GM12874 (cell line): ENCODE data around the gene FSD1.

Experiments used
- TF ChIP-seq, protein P1 (sequence below): IDR thresholded peaks from 2 replicates; pipeline ENCODE4 v1.5.1; 2011; ENCODE audit warnings: low read depth, mild to moderate bottlenecking, control low read depth, low read length, moderate library complexity; ENCODE audit not compliant: insufficient read depth

FSD1 gene

DNA sequence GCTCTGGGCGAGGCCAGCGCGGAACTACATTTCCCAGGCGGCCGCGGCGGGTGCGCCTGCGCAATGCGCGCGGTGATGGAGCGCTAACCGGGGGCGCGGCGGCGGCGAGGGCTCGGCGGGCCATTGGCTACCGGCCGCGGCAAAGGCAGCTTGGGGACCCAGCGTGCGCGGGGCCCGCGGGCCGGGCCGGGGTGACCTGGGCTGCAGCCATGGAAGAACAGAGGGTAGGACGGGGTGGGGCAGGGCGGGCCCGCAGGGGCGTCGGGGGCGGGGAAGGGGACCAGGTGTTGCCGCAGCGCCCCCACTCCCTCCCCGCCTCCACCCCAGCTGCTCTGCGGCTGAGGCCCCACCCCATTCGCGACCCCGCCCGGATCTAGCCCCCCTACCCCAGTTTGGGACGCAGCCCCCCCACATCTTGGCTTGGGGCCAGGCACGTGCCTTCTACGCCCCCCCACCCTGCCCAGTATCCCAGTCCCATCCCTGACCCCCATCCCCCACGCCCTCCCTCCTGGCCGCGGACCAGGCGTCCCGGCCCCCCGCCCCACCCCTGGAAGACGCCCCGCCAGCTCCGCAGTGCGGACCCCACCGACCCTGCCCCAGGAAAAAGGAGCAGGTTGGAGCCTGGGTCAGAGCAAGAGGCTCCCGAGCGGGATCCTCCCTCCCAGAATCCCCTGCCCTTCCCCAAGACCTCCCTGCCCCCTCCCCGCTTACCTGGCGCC, at the start of gene FSD1:
FSD1 (plus strand) TSS at position 61 of the 719 bp plus-strand sequence; CDS start at position 210, 149 bp downstream.
- TF ChIP-seq, protein P1, sequence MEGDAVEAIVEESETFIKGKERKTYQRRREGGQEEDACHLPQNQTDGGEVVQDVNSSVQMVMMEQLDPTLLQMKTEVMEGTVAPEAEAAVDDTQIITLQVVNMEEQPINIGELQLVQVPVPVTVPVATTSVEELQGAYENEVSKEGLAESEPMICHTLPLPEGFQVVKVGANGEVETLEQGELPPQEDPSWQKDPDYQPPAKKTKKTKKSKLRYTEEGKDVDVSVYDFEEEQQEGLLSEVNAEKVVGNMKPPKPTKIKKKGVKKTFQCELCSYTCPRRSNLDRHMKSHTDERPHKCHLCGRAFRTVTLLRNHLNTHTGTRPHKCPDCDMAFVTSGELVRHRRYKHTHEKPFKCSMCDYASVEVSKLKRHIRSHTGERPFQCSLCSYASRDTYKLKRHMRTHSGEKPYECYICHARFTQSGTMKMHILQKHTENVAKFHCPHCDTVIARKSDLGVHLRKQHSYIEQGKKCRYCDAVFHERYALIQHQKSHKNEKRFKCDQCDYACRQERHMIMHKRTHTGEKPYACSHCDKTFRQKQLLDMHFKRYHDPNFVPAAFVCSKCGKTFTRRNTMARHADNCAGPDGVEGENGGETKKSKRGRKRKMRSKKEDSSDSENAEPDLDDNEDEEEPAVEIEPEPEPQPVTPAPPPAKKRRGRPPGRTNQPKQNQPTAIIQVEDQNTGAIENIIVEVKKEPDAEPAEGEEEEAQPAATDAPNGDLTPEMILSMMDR, result no peak

DNA sequence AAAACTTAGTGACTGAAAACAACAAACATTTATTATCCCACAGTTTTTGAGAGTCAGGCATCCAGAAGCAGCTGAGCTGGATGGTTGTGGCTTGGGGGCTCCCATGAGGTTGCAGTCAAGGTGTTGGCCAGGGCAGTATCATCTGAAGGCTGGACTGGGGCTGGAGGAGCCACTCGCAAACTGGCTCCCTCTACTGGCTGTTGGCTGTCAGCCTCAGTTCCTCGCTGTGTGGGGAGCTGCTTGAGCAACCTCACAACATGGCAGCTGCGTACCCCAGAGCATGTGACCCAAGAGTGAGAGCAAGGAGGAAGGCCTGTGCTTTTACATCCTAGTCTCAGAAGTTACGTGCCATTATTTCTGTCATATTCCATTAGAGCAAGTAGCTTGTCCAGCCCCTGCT, 47.8 kb upstream of the FSD1 start:
- TF ChIP-seq, protein P1, result peak; percentile 31; the same call in 1 of the 2 replicates

DNA sequence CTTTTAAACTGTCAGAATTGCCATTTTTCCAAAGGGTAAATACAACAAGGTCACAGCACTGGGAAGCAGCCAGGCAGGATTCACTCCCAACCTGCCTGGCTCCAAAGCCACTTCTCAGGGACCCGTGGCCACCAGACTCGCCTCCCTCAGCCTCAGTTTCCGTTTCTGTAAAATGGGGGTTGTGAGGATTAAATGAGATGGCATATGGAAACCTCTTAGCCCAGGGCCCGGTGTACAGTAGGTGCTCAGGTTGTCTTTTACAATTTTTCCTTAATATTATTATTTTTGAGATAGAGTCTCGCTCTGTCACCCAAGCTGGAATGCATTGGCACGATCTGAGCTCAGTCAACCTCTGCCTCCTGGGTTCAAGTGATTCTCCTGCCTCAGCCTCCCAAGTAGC, 47.4 kb upstream of the FSD1 start:
- TF ChIP-seq, protein P1, result no peak

DNA sequence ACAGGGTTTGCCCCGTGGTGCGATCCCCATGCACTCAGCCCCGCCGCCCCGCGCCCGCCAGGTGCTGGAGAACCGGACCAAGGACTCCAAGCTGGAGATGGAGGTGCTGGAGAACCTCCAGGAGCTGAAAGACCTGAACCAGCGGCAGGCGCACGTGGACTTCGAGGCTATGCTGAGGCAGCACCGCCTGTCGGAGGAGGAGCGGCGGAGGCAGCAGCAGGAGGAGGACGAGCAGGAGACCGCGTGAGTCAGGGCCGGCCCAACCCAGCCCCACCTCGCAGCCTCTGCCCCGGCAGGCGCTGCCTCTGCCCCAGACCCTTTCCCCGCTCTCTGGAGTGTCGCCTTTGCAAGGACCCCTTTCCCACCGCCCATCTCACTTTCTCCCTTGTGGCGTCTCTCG, 46.2 kb upstream of the FSD1 start:
- TF ChIP-seq, protein P1, result no peak

DNA sequence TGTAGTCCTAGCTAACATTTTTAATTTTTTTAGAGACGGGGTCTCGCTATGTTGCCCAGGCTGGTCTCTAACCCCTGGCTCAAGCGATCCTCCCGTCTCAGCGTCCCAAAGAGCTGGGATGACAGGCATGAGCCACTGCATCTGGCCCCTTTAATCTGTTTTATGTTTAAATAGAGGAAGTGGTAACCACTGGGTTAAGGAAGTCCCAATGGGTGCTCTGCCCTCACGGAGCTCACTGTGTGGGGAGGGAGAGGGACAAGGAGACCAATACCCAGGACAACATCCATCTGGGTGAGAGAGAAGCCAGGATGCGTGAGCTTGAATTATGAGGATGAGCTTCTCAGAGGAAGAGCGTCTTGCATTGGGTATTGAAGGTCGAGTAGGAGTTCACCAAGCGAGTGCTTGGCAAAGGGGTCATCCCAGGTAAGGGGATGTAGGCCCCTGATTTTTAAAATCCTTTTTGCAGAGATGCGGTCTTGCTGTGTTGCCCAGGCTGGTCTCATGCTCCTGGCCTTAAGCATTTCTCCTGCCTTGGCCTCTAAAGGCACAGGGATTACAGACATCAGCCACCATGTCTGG, 43.7 kb upstream of the FSD1 start:
- TF ChIP-seq, protein P1, result no peak

DNA sequence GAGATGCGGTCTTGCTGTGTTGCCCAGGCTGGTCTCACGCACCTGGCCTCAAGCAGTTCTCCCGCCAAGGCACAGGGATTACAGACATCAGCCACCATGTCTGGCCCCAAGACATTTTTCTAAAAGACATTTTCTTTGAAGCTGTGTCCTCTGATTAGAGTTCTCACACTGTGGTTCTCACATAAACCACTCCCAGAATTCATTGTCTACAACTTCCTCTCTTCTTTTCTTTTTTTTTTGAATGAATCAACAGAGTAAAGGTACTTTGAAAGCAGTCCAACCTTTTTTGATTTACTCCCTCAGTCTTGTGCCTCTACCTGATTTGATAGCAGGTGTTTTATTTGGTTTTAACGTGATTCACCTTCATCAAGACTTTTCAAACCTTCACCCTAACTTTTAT, 39.6 kb upstream of the FSD1 start:
- TF ChIP-seq, protein P1, result no peak

DNA sequence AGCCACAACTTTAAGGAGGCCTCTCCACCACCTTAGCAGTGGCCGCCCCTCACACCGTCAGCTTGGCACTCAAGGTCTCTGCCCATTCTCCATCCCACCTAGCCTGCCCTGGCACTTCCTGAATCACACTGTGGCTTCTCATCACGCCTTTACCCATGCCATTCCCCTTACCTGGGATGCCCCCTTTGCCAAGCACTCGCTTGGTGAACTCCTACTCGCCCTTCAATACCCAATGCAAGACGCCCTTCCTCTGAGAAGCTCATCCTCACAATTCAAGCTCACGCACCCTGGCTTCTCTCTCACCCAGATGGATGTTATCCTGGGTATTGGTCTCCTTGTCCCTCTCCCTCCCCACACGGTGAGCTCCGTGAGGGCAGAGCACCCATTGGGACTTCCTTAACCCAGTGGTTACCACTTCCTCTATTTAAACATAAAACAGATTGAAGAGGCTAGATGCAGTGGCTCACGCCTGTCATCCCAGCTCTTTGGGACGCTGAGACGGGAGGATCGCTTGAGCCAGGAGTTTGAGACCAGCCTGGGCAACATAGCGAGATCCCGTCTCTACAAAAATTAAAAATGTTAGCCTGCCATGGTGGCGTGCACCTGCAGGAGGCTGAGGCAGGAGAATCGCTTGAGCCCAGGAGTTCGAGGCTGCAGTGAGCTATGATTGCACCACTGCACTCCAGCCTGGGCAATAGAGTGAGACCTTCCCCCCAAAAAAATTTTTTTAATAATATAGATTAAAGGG, 38.0 kb upstream of the FSD1 start:
- TF ChIP-seq, protein P1, result no peak
